PC-9 (cell line): Measurements from ENCODE around the gene VPS37B. TPM values are rescaled to one million over a fixed set of nuclear protein-coding genes. Genes with fewer than 3 reads are reported as not detected.

ENCODE experiments used
- BruUV-seq: library from RNA; stranded (reverse); fragments of 400-500 nt; replicated peaks from 2 replicates; lab custom pipeline; 2021; lab: Mats Ljungman, UMichigan
- CTCF ChIA-PET: fragments of 300-600 bp; sonication (Branson Sonifier 250); formaldehyde crosslinking; loops from one replicate; lab custom pipeline; 2022; ENCODE audit warnings: antibody characterized with exemption; lab: Charles Lee
- POLR2A ChIA-PET: fragments of 300-600 bp; sonication (Branson Sonifier 250); formaldehyde crosslinking; loops from one replicate; lab custom pipeline; 2022; ENCODE audit warnings: antibody characterized with exemption; ENCODE audit not compliant: unreplicated experiment; lab: Charles Lee
- DNase-seq, 2 experiments: peaks; one replicate each; pipeline versions ENCODE4 v3.0.0 to v3.0.0-alpha.2; 2015 to 2022; ENCODE audit warnings: mixed read lengths in 1 of 2
- H2AFZ ChIP-seq: fragments of 200-600 bp; sonication (generic); 2 replicates; pipeline ENCODE4 v1.8.1; 2017; ENCODE audit warnings: antibody characterized with exemption
- H3F3A ChIP-seq: fragments of 200-600 bp; sonication (generic); 2 replicates; pipeline ENCODE4 v1.8.1; 2017; ENCODE audit warnings: antibody characterized with exemption, mild to moderate bottlenecking, low read depth; ENCODE audit not compliant: insufficient read depth
- H3K27ac ChIP-seq: fragments of 200-600 bp; sonication (generic); 2 replicates; pipeline ENCODE4 v1.6.1; 2016; ENCODE audit warnings: mixed run types
- H3K27me3 ChIP-seq: fragments of 200-600 bp; sonication (generic); 2 replicates; pipeline ENCODE4 v1.6.1; 2016; ENCODE audit warnings: low read depth, mixed run types; ENCODE audit not compliant: insufficient read depth
- H3K36me3 ChIP-seq: fragments of 200-600 bp; sonication (generic); 2 replicates; pipeline ENCODE4 v1.6.1; 2016; ENCODE audit warnings: low read depth, mixed run types
- H3K4me1 ChIP-seq: fragments of 200-600 bp; sonication (generic); replicated peaks from 2 replicates; pipeline ENCODE4 v1.6.1; 2016; ENCODE audit warnings: mixed run types; ENCODE audit not compliant: insufficient read depth
- H3K4me2 ChIP-seq: fragments of 200-600 bp; sonication (generic); 2 replicates; pipeline ENCODE4 v1.6.1; 2017; ENCODE audit warnings: mixed run types
- H3K4me3 ChIP-seq: fragments of 200-600 bp; sonication (generic); 2 replicates; pipeline ENCODE4 v1.6.1; 2016; ENCODE audit warnings: mixed run types
- H3K79me2 ChIP-seq: fragments of 200-600 bp; sonication (generic); 2 replicates; pipeline ENCODE4 v1.6.1; 2017; ENCODE audit warnings: low read depth, mixed run types
- H3K9me2 ChIP-seq: fragments of 200-600 bp; sonication (generic); 2 replicates; pipeline ENCODE4 v1.8.1; 2017; ENCODE audit warnings: mild to moderate bottlenecking; ENCODE audit not compliant: insufficient read depth
- H3K9me3 ChIP-seq: fragments of 200-600 bp; sonication (generic); 2 replicates; pipeline ENCODE4 v1.8.1; 2016; ENCODE audit warnings: low read depth; ENCODE audit not compliant: insufficient read depth
- H4K20me1 ChIP-seq: fragments of 200-600 bp; sonication (generic); 2 replicates; pipeline ENCODE4 v1.8.1; 2017; ENCODE audit not compliant: insufficient read depth
- CTCF ChIP-seq: fragments of 200-600 bp; sonication (generic); conservative IDR thresholded peaks from 2 replicates; pipeline ENCODE4 v1.6.1; 2017; ENCODE audit warnings: mixed run types, antibody characterized with exemption, mild to moderate bottlenecking, moderate library complexity
- EZH2 ChIP-seq: fragments of 200-600 bp; sonication (generic); IDR thresholded peaks from 2 replicates; pipeline ENCODE4 v1.8.0; 2017; ENCODE audit warnings: antibody characterized with exemption, low read depth
- intact Hi-C: fragments of 100-400 bp; cut with micrococcal nuclease; formaldehyde crosslinking; loops from one replicate; pipeline ENCODE4 v1.10.0; 2022; ENCODE audit not compliant: unreplicated experiment
- total RNA-seq: library from RNA; stranded (reverse); gene quantifications from 2 replicates; pipeline ENCODE4 v1.2.3, GENCODE V29; 2021

VPS37B gene
- total RNA-seq, 1 experiment from 2014 or later, result 51.4 TPM

DNA sequence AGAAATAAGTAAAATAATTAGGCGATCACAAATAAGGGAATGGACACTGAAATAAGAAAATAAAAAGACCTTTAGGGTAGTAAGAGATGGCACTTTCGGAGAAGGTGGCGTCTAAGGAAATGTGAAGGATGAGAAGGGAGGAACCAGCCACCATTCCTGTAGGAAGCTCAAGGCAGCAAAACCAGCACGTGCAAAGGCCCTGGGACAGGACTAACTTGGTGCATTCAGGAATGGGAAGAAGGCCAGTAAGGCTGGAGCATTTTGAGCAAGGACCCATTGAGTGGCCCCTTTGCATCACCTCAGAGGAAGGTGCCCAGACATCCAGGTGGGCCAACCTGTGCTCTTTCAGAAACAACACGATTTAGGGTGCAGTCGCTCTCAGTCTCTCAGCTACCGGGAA lies 738 bp upstream of the VPS37B start:
- H3K9me2 ChIP-seq, result no peaks in the 10 kb centered on the region
- H3K79me2 ChIP-seq, result peaks cover 51% of the 10 kb centered on the region
- H4K20me1 ChIP-seq, result peaks cover 12% of the 10 kb centered on the region; the same call in 1 of the 2 replicates
- no peak overlapping the region for H2AFZ ChIP-seq
- H3K9me3 ChIP-seq, result no peaks in the 10 kb centered on the region
- BruUV-seq, result no TSS peak
- no peaks in the 10 kb centered on the region for H3K27me3 ChIP-seq
- intact Hi-C loops, result no loop called here
- DNase-seq, result no peak
- H3K4me1 ChIP-seq, result peaks cover 67% of the 10 kb centered on the region
- no peaks in the 10 kb centered on the region for H3K36me3 ChIP-seq
- POLR2A ChIA-PET, result interaction anchor here (0.6 kb wide), 1 partner anchor 455 kb away, joined by 3 read pairs; no protein-coding TSS in a partner anchor
- TF ChIP-seq EZH2, result no peak
- no peak for TF ChIP-seq CTCF
- H3F3A ChIP-seq, result peaks cover 64% of the 10 kb centered on the region
- H3K27ac ChIP-seq, result peak overlapping the region; percentile 97; the same call in 1 of the 2 replicates
- peak overlapping the region; percentile 85; the same call in 1 of the 2 replicates for H3K4me2 ChIP-seq
- 0 out of 2 replicates have a peak overlapping the region, but pooled peaks have one; percentile 61 for H3K4me3 ChIP-seq
- CTCF ChIA-PET, result no interaction called here

DNA sequence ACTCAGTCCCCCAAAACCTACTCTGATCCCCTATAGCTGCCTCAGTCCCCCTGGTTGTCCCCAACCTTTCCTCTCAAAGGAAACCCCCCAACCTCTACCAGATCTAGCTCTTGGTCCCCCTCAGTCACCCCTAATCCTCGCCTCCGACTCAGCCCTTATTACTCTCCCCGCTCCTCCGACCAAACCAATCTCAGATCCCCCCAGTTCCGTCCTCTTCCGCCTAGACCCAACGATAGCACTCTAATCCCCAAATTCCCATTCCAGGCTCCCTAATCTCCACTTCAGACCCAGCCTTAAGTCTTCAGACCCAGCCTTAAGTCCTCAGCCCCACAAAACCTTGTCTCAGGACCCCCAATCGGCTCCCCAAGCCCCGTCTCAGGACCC lies 612 bp downstream of the VPS37B start:
- Histone ChIP-seq H3K27ac (peak overlapping the region; percentile 97), H3K4me1 (peaks cover 80% of the 10 kb centered on the region), H3K36me3 (no peaks in the 10 kb centered on the region), H3K4me2 (peak overlapping the region; percentile 85), H3K4me3 (peak overlapping the region; percentile 61), H3K79me2 (peaks cover 65% of the 10 kb centered on the region), H3K27me3 (no peaks in the 10 kb centered on the region), H3K9me3 (no peaks in the 10 kb centered on the region), H3K9me2 (no peaks in the 10 kb centered on the region), H2AFZ (peak overlapping the region; percentile 68), H3F3A (peaks cover 77% of the 10 kb centered on the region), H4K20me1 (peaks cover 12% of the 10 kb centered on the region; the same call in 1 of the 2 replicates)
- no peak for TF ChIP-seq EZH2
- TF ChIP-seq CTCF, result no peak
- POLR2A ChIA-PET, result no interaction called here
- intact Hi-C loops, result loop anchor here (2.0 kb wide), 1 partner anchor 55 kb away; no protein-coding TSS in a partner anchor
- DNase-seq, result no peak
- CTCF ChIA-PET, result no interaction called here
- no TSS peak for BruUV-seq

DNA sequence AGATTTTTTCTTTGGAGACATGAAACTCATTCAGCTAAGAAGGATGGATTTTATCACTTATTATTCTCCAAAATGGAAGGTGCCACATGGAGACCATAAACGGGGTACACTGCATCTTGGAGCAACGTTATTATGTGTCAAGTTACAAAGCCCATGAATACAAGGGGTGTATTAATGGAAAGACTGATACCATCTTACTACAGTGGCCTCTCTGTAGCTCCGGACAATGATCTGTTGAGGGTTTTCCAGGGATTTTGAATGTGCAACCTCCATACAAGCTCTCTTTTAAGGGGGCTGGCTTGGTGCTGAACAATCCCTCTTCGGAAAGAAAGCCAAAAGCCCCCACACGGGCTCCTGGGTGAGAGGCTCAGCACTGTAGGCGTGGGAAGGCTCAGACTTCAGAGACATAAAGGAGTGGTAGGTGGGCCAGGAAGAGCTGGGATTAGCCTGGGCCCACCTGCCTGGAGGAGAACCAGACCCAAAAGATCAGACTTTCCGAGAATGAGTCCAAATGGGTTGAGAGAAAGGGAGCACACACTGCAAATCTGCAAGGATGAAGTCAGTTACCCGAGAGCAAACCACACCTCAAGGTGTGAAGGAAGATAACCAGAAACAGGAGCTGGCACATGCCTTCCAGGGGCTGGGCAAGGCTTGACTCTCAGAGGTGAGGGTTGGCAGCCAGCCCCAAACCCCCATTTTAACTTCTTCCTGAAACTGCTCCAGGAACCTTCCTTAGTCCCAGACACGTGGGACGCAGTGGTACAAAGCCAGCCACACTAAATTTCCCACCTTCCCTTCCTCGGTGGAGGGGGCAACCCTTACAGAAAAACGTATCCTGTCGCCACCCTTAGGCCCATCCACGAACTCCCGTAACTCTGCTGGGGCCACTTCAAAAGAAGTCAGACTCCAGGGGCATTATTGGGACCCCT lies 1.5 kb downstream of the VPS37B start:
- no peaks in the 10 kb centered on the region for H3K36me3 ChIP-seq
- DNase-seq, result peak; percentile 73 to 84
- TF ChIP-seq EZH2 (no peak), CTCF (no peak)
- H3K27me3 ChIP-seq, result no peaks in the 10 kb centered on the region
- H3K4me2 ChIP-seq, result peak overlapping the region; percentile 85
- peaks cover 84% of the 10 kb centered on the region for H3F3A ChIP-seq
- peak overlapping the region; percentile 97 for H3K27ac ChIP-seq
- no peaks in the 10 kb centered on the region for H3K9me2 ChIP-seq
- POLR2A ChIA-PET, result no interaction called here
- peaks cover 87% of the 10 kb centered on the region for H3K4me1 ChIP-seq
- TSS peak; percentile 45 for BruUV-seq
- H3K79me2 ChIP-seq, result peaks cover 73% of the 10 kb centered on the region
- H4K20me1 ChIP-seq, result peaks cover 12% of the 10 kb centered on the region; the same call in 1 of the 2 replicates
- intact Hi-C loops, result loop anchor here (2.0 kb wide), 1 partner anchor 54 kb away; no protein-coding TSS in a partner anchor
- CTCF ChIA-PET, result interaction anchor here (0.6 kb wide), 1 partner anchor 126 kb away, joined by 3 read pairs; no protein-coding TSS in a partner anchor
- H3K4me3 ChIP-seq, result peak overlapping the region; percentile 61
- H3K9me3 ChIP-seq, result no peaks in the 10 kb centered on the region
- no peak overlapping the region for H2AFZ ChIP-seq
